Measurements from ENCODE around the gene BCL2L13. TPM values are rescaled to one million over a fixed set of nuclear protein-coding genes. Genes with fewer than 3 reads are reported as not detected.

Gene BCL2L13
- total RNA-seq, 1 donor from 2014 or later = 42.6 TPM

DNA sequence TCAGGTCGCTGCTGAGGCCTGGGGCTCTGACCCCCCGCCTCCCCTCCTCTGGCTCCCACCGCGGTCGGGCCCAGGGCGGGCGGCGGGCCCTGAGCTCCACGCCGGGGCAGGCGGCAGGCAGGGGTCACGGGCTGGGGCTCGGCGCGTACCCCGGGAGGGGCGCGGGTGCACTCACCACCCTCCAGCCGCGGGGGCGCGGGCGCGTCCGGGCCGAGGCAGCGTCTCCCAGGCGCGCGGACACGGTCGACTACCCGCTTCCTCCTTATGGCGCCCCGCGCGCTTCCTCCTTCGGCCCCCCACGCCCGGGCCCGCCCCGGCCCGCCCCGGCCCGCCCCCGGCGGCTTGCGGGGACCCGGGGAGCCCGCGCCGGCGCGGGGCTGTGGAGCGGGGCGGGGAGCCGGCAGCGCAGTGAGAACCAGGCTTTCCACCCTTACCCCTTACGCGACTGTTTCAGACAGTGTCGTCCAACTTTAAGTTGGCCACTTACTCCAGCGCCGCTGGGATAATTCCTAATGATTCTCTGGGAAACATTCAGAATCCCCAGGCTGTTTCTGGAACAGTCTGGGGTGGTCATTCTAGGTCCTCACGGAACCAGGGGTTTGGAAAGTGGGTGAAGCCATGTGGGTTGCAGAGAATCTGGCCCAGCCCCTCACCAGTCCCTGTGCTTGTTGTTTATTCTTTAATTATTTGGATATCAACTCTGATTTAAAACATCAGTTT is 135.8 kb downstream of the BCL2L13 start, which contains the start of gene BID:
BID (minus strand) TSS at position 264 of the 720 bp plus-strand sequence. CDS start 24,353 bp downstream, outside the sequence.
- DNase-seq = no peak
- peaks cover 10% of the 10 kb centered on the region for H3K27me3 Mint-ChIP-seq (ENCODE audit: unreplicated experiment)
- peaks cover 8% of the 10 kb centered on the region for H3K9me3 Mint-ChIP-seq (ENCODE audit: unreplicated experiment)
- no peaks in the 10 kb centered on the region for H3K36me3 Mint-ChIP-seq (ENCODE audit: unreplicated experiment)
- no peak for TF ChIP-seq CTCF (IDR thresholded peaks at IDR 0.05; ENCODE audit: partially characterized antibody, unreplicated experiment)
- H3K4me3 Mint-ChIP-seq (ENCODE audit: unreplicated experiment) = peak within 1 kb of the TSS; percentile 79
- H3K4me1 Mint-ChIP-seq (ENCODE audit: low read depth, unreplicated experiment) = peaks cover 11% of the 10 kb centered on the region
- H3K27ac Mint-ChIP-seq (ENCODE audit: unreplicated experiment) = peak within 1 kb of the TSS; percentile 66

DNA sequence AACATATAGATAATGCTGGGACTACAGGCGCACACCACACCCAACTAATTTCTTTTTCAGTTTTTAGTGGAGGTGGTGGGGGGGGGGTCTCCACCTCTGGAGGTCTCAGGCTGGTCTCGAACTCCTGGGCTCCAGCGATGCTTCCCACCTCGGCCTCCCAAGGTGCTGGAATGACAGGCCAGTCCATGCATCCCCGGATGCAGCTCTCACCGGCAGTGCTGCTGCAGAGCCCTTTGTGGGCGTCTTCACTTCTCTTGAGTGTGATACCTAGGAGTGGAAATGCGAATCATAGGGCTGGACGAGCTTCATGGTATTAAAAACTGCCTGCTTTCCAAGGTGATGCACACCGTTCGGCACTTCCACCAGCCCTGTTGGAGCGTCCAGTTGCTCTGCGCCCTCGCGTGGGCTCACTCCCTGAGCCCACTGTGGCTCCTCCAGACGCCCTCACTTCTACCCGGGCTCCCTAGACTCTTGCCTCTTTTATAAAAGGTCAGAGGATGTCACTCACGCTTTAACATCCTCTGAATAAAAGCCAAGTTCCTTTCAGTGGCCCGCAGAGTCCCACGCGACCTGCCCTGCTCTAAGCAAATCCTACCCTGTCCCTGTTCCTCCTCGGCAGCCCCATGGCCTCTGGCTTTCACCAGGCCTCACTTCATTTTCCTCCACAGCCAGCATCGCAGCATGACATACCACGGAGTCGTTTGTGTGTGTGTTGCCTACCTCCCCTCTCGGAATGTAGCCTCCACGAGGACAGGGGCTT is 136.5 kb downstream of the BCL2L13 start:
- Mint-ChIP-seq H3K27me3 (ENCODE audit: unreplicated experiment) (peaks cover 10% of the 10 kb centered on the region), H3K36me3 (ENCODE audit: unreplicated experiment) (no peaks in the 10 kb centered on the region), H3K4me3 (ENCODE audit: unreplicated experiment) (peak overlapping the region; percentile 28), H3K27ac (ENCODE audit: unreplicated experiment) (peak overlapping the region; percentile 39), H3K9me3 (ENCODE audit: unreplicated experiment) (peaks cover 8% of the 10 kb centered on the region), H3K4me1 (ENCODE audit: low read depth, unreplicated experiment) (peaks cover 12% of the 10 kb centered on the region)
- TF ChIP-seq CTCF (IDR thresholded peaks at IDR 0.05; ENCODE audit: partially characterized antibody, unreplicated experiment) = no peak
- DNase-seq = peak; percentile 15

DNA sequence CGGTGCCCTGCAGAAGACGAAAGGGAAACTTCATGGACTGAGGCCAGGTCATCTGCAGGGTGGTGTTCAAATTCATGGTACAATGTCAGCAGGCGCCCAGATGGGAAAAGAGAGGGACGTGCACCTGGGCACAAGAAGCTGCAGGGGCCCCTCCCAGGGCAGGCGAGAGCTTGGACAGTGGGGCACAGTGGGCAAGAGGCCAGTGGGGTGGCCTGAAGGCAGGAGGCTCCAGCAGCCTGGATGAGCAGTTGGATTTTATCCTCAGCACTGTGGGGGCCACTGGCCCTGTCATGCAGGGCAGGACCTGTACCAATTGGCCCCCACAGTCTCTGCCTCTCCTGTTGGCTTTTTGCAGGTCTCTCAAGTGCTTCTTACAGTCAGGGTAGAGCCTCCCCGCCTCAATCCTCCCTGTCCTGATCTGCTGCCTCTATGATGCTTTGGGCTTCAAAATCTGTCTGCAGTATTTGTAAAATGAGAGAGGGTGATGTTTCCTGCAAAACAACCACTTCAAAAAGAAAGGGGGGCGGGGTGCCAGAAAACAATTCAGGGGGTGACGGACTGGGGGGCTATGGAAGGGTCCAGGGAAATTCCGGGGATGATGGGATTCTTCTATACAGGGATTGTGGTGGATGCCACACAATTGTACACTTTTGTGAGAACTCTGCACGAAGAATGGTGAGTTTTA is 137.4 kb downstream of the BCL2L13 start:
- DNase-seq = no peak
- Mint-ChIP-seq H3K9me3 (ENCODE audit: unreplicated experiment) (peaks cover 7% of the 10 kb centered on the region), H3K4me1 (ENCODE audit: low read depth, unreplicated experiment) (peaks cover 9% of the 10 kb centered on the region), H3K4me3 (ENCODE audit: unreplicated experiment) (no peak overlapping the region), H3K36me3 (ENCODE audit: unreplicated experiment) (no peaks in the 10 kb centered on the region), H3K27me3 (ENCODE audit: unreplicated experiment) (peaks cover 7% of the 10 kb centered on the region), H3K27ac (ENCODE audit: unreplicated experiment) (no peak overlapping the region)
- no peak for TF ChIP-seq CTCF (IDR thresholded peaks at IDR 0.05; ENCODE audit: partially characterized antibody, unreplicated experiment)

GRCh38 chr22:17777005-17777716 is 138.6 kb downstream of the BCL2L13 start:
- H3K27me3 Mint-ChIP-seq (ENCODE audit: unreplicated experiment) = peaks cover 7% of the 10 kb centered on the region

More at GRCh38 chr22:17777005-17777716, 138.6 kb downstream of the BCL2L13 start:
- Mint-ChIP-seq H3K9me3 (ENCODE audit: unreplicated experiment) (peaks cover 4% of the 10 kb centered on the region), H3K4me1 (ENCODE audit: low read depth, unreplicated experiment) (peaks cover 8% of the 10 kb centered on the region), H3K4me3 (ENCODE audit: unreplicated experiment) (no peak overlapping the region), H3K27ac (ENCODE audit: unreplicated experiment) (no peak overlapping the region), H3K36me3 (ENCODE audit: unreplicated experiment) (no peaks in the 10 kb centered on the region)
- no peak for DNase-seq
- TF ChIP-seq CTCF (IDR thresholded peaks at IDR 0.05; ENCODE audit: partially characterized antibody, unreplicated experiment) = no peak
